Fibroblast of mammary gland (primary cell): ENCODE results near the gene GRIK1.

ENCODE experiments used
- DNase-seq: peaks from one replicate; pipeline ENCODE4 v3.0.0-alpha.2; 2010; ENCODE audit warnings: low read depth
- H3K4me3 ChIP-seq: 2 replicates; pipeline ENCODE4 v1.5.1; 2011; ENCODE audit warnings: low read depth, mild to moderate bottlenecking, low read length, moderate library complexity; ENCODE audit not compliant: control insufficient read depth
- TF ChIP-seq, protein P1 (sequence below): conservative IDR thresholded peaks from 2 replicates; pipeline ENCODE4 v1.5.1; 2011; ENCODE audit warnings: low read depth, low read length, inconsistent platforms; ENCODE audit not compliant: control insufficient read depth, insufficient read depth

The GRIK1 gene

DNA sequence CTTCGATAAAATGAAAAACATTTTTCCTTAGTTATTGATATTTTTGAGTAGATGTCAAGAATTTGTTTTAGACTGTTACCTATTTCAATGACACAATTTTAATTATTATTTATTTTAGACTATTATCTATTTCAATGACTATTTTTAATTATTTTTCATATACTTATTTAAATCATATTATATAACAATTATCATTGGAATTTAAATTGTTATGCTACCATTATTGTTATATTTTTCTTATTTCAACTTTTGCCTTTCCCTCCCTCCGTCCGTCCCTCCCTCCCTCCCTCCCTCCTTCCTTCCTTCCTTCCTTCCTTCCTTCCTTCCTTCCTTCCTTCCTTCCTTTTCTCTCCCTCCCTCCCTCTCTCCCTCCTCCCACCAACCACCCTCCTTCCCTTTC, 229.3 kb downstream of the GRIK1 start:
- no peak for DNase-seq
- TF ChIP-seq, protein P1, sequence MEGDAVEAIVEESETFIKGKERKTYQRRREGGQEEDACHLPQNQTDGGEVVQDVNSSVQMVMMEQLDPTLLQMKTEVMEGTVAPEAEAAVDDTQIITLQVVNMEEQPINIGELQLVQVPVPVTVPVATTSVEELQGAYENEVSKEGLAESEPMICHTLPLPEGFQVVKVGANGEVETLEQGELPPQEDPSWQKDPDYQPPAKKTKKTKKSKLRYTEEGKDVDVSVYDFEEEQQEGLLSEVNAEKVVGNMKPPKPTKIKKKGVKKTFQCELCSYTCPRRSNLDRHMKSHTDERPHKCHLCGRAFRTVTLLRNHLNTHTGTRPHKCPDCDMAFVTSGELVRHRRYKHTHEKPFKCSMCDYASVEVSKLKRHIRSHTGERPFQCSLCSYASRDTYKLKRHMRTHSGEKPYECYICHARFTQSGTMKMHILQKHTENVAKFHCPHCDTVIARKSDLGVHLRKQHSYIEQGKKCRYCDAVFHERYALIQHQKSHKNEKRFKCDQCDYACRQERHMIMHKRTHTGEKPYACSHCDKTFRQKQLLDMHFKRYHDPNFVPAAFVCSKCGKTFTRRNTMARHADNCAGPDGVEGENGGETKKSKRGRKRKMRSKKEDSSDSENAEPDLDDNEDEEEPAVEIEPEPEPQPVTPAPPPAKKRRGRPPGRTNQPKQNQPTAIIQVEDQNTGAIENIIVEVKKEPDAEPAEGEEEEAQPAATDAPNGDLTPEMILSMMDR = no peak
- no peak overlapping the region for H3K4me3 ChIP-seq

DNA sequence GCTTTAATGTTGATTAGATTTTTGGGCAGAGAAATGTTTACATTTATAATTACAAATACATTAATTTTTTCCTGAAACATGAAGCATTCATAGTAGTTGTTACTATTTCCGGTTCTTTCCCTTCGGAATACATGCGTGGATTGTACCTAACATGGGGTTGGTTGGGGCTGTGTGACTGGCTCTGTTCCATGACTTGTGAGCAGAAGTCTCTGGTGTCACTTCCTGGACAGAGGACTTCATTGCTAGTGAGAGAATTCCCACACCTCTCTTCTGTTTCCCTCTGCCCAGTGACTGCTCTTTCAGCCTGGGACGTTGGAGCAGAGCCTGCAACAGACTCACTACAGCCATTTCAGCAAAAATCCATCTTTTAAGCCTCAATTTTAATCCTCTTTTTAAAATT, 231.4 kb downstream of the GRIK1 start:
- no peak overlapping the region for H3K4me3 ChIP-seq
- TF ChIP-seq, protein P1 = no peak
- no peak for DNase-seq

DNA sequence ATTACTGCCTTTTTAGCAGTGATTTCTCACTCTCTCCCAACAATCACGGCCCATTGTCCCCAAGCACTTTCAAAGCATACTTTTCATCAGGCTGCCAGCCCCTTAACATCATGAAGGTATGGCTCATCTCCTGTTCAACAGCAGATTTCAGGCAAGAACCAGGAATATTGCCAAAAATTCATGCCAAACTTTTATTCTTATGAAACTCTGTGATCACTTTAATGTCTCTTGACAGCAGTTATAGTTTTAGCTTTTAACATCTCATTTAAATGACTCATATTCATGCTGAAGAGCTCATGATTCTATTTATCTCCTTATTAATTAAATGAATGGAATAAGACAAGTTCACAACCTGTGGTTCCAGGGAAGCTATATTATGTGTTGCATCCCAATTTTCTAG, 235.1 kb downstream of the GRIK1 start:
- no peak overlapping the region for H3K4me3 ChIP-seq
- DNase-seq = peak; percentile 61
- TF ChIP-seq, protein P1 = no peak

DNA sequence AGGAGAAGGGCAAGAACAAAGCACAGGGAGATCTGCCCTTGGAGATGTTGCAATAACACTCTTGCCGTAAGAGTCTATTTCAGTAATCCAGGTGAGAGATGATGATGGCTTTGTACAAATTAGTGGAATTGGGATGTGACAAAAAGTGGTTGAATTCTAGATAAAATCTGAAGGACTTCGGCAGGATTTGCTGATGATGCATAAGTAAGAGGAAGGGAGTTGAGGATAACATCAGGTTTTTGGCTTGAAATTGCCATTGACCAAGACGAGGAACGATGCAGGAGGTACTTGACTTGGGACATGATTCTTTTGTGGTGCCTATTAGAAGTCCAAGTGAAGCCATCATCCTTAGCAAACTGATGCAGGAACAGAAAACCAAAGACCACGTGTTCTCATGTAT, 238.1 kb downstream of the GRIK1 start:
- TF ChIP-seq, protein P1 = no peak
- DNase-seq = no peak
- no peak overlapping the region for H3K4me3 ChIP-seq

DNA sequence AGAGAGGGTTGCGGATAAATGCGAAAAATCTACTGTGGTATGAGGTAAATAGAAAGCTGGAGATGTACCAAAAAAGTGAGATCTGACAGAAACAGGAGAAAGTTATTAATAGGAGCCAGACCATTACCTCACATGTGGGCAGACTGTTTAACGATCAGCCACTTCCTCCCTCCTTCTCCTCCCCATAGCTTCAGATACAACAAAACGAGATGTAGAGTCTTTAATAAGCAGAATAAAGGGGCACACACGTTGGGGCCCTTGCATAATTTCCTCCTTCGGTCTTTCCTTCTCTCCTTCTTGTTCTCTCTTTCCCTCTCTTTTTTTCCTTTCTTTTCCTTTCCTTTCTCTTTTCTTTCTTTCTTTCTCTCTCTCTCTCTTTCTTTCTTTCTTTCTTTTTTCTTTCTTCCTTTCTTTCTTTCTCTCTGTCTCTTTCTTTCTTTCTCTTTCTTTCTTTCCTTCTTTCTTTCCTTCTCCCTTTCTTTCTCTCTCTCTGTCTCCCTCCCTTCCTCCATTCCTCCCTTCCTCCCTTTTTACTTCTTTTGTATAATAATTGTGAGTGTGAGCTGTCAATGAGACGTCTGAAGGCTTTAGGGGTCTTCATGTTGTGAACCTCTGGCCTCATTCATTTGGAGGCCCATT, 242.1 kb downstream of the GRIK1 start:
- H3K4me3 ChIP-seq = no peak overlapping the region
- TF ChIP-seq, protein P1 = no peak
- DNase-seq = peak; percentile 6

DNA sequence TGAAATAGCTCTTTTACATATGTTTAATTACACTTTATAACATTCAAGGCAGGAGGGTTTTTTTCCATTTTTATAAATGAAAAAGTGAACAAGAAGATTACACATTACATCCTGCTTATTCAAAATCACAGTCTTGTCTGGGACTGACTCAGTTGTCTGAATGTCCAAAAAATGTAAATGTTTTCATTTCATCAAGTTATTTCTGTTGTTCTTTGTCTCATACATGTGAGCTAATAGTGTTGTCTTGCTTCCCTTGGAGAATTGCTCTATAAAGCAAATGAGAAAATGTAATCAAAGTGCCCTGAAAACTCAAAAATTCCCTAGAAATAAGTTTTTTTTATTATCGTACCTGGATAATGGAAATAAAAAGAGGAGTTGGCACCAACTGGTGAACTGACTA, 242.9 kb downstream of the GRIK1 start:
- DNase-seq = no peak
- no peak overlapping the region for H3K4me3 ChIP-seq
- TF ChIP-seq, protein P1 = no peak

DNA sequence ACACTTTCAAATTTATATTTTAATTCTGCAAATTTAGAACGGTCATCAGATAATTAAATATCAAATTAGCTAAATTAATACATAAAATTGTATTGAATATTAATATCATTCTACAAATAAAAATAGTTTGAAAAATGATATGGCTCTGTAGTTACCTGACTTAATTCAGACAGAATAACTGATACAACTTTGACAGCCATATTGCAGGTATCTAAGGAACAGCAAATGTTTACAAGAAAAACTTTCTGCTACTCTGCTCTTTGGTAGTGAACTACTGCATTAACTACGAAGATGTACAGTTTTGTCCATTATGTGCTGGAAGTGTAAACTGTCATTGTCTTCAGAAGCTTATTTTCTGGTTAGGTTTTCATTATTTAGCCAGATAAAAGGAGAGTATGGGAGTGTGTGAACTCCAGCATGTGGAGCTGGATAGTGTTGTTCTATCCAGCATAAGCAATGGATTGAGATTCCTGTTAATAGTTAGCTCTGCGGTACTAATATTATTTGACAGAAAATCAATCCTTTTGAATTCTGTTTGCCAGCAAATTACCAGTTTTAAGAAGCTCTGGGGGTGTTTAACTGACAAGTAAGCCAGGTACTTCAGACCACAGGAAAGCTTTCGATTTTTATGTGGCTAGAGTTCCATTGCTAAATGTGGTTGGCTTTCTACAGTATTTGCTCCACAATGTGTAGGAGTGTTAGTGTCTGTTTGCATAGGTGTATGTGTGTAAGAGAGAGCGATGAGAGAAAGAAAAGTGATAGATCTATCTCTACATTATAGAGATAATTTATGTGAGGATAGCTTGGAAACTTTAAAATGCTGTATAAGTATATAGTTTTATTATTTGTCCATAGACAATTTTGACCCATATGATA, 247.9 kb downstream of the GRIK1 start:
- no peak overlapping the region for H3K4me3 ChIP-seq
- DNase-seq = no peak
- TF ChIP-seq, protein P1 = no peak
